Measurements from ENCODE around the gene KCNMB2. TPM values are rescaled to one million over a fixed set of nuclear protein-coding genes. Genes with fewer than 3 reads are reported as not detected.

KCNMB2 gene
- total and polyA plus RNA-seq, 4 experiments from 2014 or later = not detected

- no peak for DNase-seq
- H3K4me3 Mint-ChIP-seq = no peak overlapping the region
- Histone ChIP-seq H3K36me3 (ENCODE audit: insufficient read depth, low read length) (no peaks in the 10 kb centered on the region), H3K4me3 (ENCODE audit: low read length in 2 of 2) (no peak overlapping the region), H3K4me1 (ENCODE audit: insufficient read depth, low read length) (no peaks in the 10 kb centered on the region), H3K27me3 (ENCODE audit: insufficient read depth, low read length) (no peaks in the 10 kb centered on the region), H3K9me3 (ENCODE audit: control insufficient read depth in 1 of 2, low read length in 2 of 2) (no peaks in the 10 kb centered on the region), H3K27ac (ENCODE audit: low read depth, low read length) (no peak overlapping the region)
- peaks cover 0 to 7% (median 1%) of the 10 kb centered on the region in 4 donors for H3K4me1 Mint-ChIP-seq
- POLR2A ChIA-PET (ENCODE audit: partially characterized antibody) = no interaction called here
- H3K27ac Mint-ChIP-seq = no peak overlapping the region
- CTCF ChIA-PET (ENCODE audit: partially characterized antibody) = no interaction called here
- intact Hi-C loops (cut with micrococcal nuclease) = no loop called here
- no peaks in the 10 kb centered on the region for H3K36me3 Mint-ChIP-seq
- no peaks in the 10 kb centered on the region for H3K27me3 Mint-ChIP-seq
- peaks cover 0 to 1% (median 0%) of the 10 kb centered on the region in 8 donors for H3K9me3 Mint-ChIP-seq
Measured at GRCh38 chr3:178671377-178671776, 135.1 kb downstream of the KCNMB2 start.

GRCh38 chr3:178671791-178672190 is 135.6 kb downstream of the KCNMB2 start:
- Histone ChIP-seq H3K27ac (ENCODE audit: low read depth, low read length) (no peak overlapping the region), H3K4me3 (ENCODE audit: low read length in 2 of 2) (no peak overlapping the region), H3K4me1 (ENCODE audit: insufficient read depth, low read length) (no peaks in the 10 kb centered on the region), H3K9me3 (ENCODE audit: control insufficient read depth in 1 of 2, low read length in 2 of 2) (no peaks in the 10 kb centered on the region), H3K36me3 (ENCODE audit: insufficient read depth, low read length) (no peaks in the 10 kb centered on the region), H3K27me3 (ENCODE audit: insufficient read depth, low read length) (no peaks in the 10 kb centered on the region)
- H3K27me3 Mint-ChIP-seq = no peaks in the 10 kb centered on the region
- H3K4me1 Mint-ChIP-seq = peaks cover 0 to 7% (median 1%) of the 10 kb centered on the region in 4 donors
- CTCF ChIA-PET (ENCODE audit: partially characterized antibody) = no interaction called here
- no peaks in the 10 kb centered on the region for H3K36me3 Mint-ChIP-seq
- H3K9me3 Mint-ChIP-seq = peaks cover 0 to 1% (median 0%) of the 10 kb centered on the region in 8 donors
- POLR2A ChIA-PET (ENCODE audit: partially characterized antibody) = no interaction called here
- intact Hi-C loops (cut with micrococcal nuclease) = no loop called here
- no peak overlapping the region for H3K4me3 Mint-ChIP-seq
- no peak for DNase-seq
- no peak overlapping the region for H3K27ac Mint-ChIP-seq

- Histone ChIP-seq H3K4me1 (ENCODE audit: insufficient read depth, low read length) (no peaks in the 10 kb centered on the region), H3K27ac (ENCODE audit: low read depth, low read length) (no peak overlapping the region), H3K27me3 (ENCODE audit: insufficient read depth, low read length) (no peaks in the 10 kb centered on the region), H3K9me3 (ENCODE audit: control insufficient read depth in 1 of 2, low read length in 2 of 2) (no peaks in the 10 kb centered on the region), H3K4me3 (ENCODE audit: low read length in 2 of 2) (no peak overlapping the region), H3K36me3 (ENCODE audit: insufficient read depth, low read length) (no peaks in the 10 kb centered on the region)
- ChIA-PET CTCF (ENCODE audit: partially characterized antibody) (no interaction called here), POLR2A (ENCODE audit: partially characterized antibody) (no interaction called here)
- no peaks in the 10 kb centered on the region for H3K27me3 Mint-ChIP-seq
- no peak for DNase-seq
- H3K4me1 Mint-ChIP-seq = peaks cover 0 to 7% (median 1%) of the 10 kb centered on the region in 4 donors
- intact Hi-C loops (cut with micrococcal nuclease) = no loop called here
- no peaks in the 10 kb centered on the region for H3K36me3 Mint-ChIP-seq
- no peak overlapping the region for H3K4me3 Mint-ChIP-seq
- peaks cover 0 to 1% (median 0%) of the 10 kb centered on the region in 8 donors for H3K9me3 Mint-ChIP-seq
- H3K27ac Mint-ChIP-seq = no peak overlapping the region
Measured at GRCh38 chr3:178672275-178672674, 136.0 kb downstream of the KCNMB2 start.

GRCh38 chr3:178673529-178673928 is 137.3 kb downstream of the KCNMB2 start:
- no peak overlapping the region for H3K27ac Mint-ChIP-seq
- DNase-seq = no peak
- no peak overlapping the region for H3K4me3 Mint-ChIP-seq
- no peaks in the 10 kb centered on the region for H3K27me3 Mint-ChIP-seq
- H3K9me3 ChIP-seq (ENCODE audit: control insufficient read depth in 1 of 2, low read length in 2 of 2) = no peaks in the 10 kb centered on the region
- peaks cover 0 to 7% (median 1%) of the 10 kb centered on the region in 4 donors for H3K4me1 Mint-ChIP-seq
- H3K27ac ChIP-seq (ENCODE audit: low read depth, low read length) = no peak overlapping the region
- no peaks in the 10 kb centered on the region for H3K36me3 Mint-ChIP-seq
- H3K9me3 Mint-ChIP-seq = peaks cover 0 to 2% (median 0%) of the 10 kb centered on the region in 8 donors
- POLR2A ChIA-PET (ENCODE audit: partially characterized antibody) = no interaction called here
- no peaks in the 10 kb centered on the region for H3K4me1 ChIP-seq (ENCODE audit: insufficient read depth, low read length)
- intact Hi-C loops (cut with micrococcal nuclease) = no loop called here
- CTCF ChIA-PET (ENCODE audit: partially characterized antibody) = no interaction called here
- H3K27me3 ChIP-seq (ENCODE audit: insufficient read depth, low read length) = no peaks in the 10 kb centered on the region
- no peaks in the 10 kb centered on the region for H3K36me3 ChIP-seq (ENCODE audit: insufficient read depth, low read length)
- H3K4me3 ChIP-seq (ENCODE audit: low read length in 2 of 2) = no peak overlapping the region

GRCh38 chr3:178676077-178676476 is 139.8 kb downstream of the KCNMB2 start:
- Mint-ChIP-seq H3K9me3 (peaks cover 0 to 2% (median 0%) of the 10 kb centered on the region in 8 donors), H3K36me3 (no peaks in the 10 kb centered on the region), H3K27me3 (no peaks in the 10 kb centered on the region), H3K27ac (no peak overlapping the region), H3K4me3 (no peak overlapping the region), H3K4me1 (no peaks in the 10 kb centered on the region)
- no peak overlapping the region for H3K27ac ChIP-seq (ENCODE audit: low read depth, low read length)
- H3K4me3 ChIP-seq (ENCODE audit: low read length in 2 of 2) = no peak overlapping the region
- POLR2A ChIA-PET (ENCODE audit: partially characterized antibody) = no interaction called here
- H3K27me3 ChIP-seq (ENCODE audit: insufficient read depth, low read length) = no peaks in the 10 kb centered on the region
- H3K9me3 ChIP-seq (ENCODE audit: control insufficient read depth in 1 of 2, low read length in 2 of 2) = no peaks in the 10 kb centered on the region
- no peak for DNase-seq
- intact Hi-C loops (cut with micrococcal nuclease) = no loop called here
- H3K36me3 ChIP-seq (ENCODE audit: insufficient read depth, low read length) = no peaks in the 10 kb centered on the region
- no peaks in the 10 kb centered on the region for H3K4me1 ChIP-seq (ENCODE audit: insufficient read depth, low read length)
- CTCF ChIA-PET (ENCODE audit: partially characterized antibody) = no interaction called here

GRCh38 chr3:178676942-178677790 is 140.9 kb downstream of the KCNMB2 start:
- Histone ChIP-seq H3K4me3 (ENCODE audit: low read length in 2 of 2) (no peak overlapping the region), H3K9me3 (ENCODE audit: control insufficient read depth in 1 of 2, low read length in 2 of 2) (no peaks in the 10 kb centered on the region), H3K36me3 (ENCODE audit: insufficient read depth, low read length) (no peaks in the 10 kb centered on the region), H3K27me3 (ENCODE audit: insufficient read depth, low read length) (no peaks in the 10 kb centered on the region), H3K27ac (ENCODE audit: low read depth, low read length) (no peak overlapping the region), H3K4me1 (ENCODE audit: insufficient read depth, low read length) (no peaks in the 10 kb centered on the region)
- DNase-seq = no peak
- ChIA-PET POLR2A (ENCODE audit: partially characterized antibody) (no interaction called here), CTCF (ENCODE audit: partially characterized antibody) (no interaction called here)
- H3K36me3 Mint-ChIP-seq = no peaks in the 10 kb centered on the region
- no peak overlapping the region for H3K27ac Mint-ChIP-seq
- H3K9me3 Mint-ChIP-seq = peaks cover 0 to 2% (median 0%) of the 10 kb centered on the region in 8 donors
- no peaks in the 10 kb centered on the region for H3K4me1 Mint-ChIP-seq
- no peak overlapping the region for H3K4me3 Mint-ChIP-seq
- H3K27me3 Mint-ChIP-seq = no peaks in the 10 kb centered on the region
- intact Hi-C loops (cut with micrococcal nuclease) = no loop called here

- Mint-ChIP-seq H3K4me3 (no peak overlapping the region), H3K27ac (no peak overlapping the region), H3K9me3 (peaks cover 0 to 5% (median 0%) of the 10 kb centered on the region in 8 donors), H3K4me1 (no peaks in the 10 kb centered on the region), H3K27me3 (no peaks in the 10 kb centered on the region), H3K36me3 (no peaks in the 10 kb centered on the region)
- Histone ChIP-seq H3K27me3 (ENCODE audit: insufficient read depth, low read length) (no peaks in the 10 kb centered on the region), H3K9me3 (ENCODE audit: control insufficient read depth in 1 of 2, low read length in 2 of 2) (no peaks in the 10 kb centered on the region), H3K36me3 (ENCODE audit: insufficient read depth, low read length) (no peaks in the 10 kb centered on the region), H3K27ac (ENCODE audit: low read depth, low read length) (no peak overlapping the region), H3K4me1 (ENCODE audit: insufficient read depth, low read length) (no peaks in the 10 kb centered on the region), H3K4me3 (ENCODE audit: low read length in 2 of 2) (no peak overlapping the region)
- intact Hi-C loops (cut with micrococcal nuclease) = no loop called here
- CTCF ChIA-PET (ENCODE audit: partially characterized antibody) = no interaction called here
- DNase-seq = no peak
- POLR2A ChIA-PET (ENCODE audit: partially characterized antibody) = no interaction called here
Measured at GRCh38 chr3:178677961-178678360, 141.7 kb downstream of the KCNMB2 start.
